Measurements from ENCODE around the gene RPF1.

Gene RPF1

DNA sequence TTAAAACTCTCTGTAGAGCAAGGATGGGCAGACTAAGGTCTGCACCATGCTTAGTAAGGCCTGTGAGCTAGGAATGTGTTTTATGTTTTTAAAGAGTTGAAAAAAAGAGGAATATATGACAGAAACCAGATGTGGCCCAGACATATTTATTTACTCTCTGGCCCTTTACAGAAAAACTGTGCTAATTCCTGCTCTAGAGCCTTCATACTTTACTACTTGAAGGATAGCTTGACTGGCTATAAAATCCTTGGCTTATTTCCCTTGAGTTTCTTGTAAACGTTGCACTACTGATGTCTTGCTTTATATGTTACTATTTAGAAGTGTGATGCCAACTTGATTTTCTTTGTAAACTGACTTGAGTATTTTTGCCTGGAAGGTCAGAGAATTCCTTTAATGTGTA, 61.7 kb downstream of the RPF1 start:
- H4K20me1 ChIP-seq (ENCODE audit: insufficient read depth, low read length), result no peaks in the 10 kb centered on the region
- no peaks in the 10 kb centered on the region for H3K79me2 ChIP-seq (ENCODE audit: low read length)
- H3K4me3 ChIP-seq (ENCODE audit: low read length), result no peak overlapping the region
- H3K36me3 ChIP-seq (replicated peaks; ENCODE audit: low read depth, low read length), result peaks cover 3% of the 10 kb centered on the region
- no peak overlapping the region for H3K27ac ChIP-seq (ENCODE audit: low read length)
- TF ChIP-seq EZH2phosphoT487 (IDR thresholded peaks at IDR 0.05; ENCODE audit: low read depth), result no peak
- TF ChIP-seq, protein P1, sequence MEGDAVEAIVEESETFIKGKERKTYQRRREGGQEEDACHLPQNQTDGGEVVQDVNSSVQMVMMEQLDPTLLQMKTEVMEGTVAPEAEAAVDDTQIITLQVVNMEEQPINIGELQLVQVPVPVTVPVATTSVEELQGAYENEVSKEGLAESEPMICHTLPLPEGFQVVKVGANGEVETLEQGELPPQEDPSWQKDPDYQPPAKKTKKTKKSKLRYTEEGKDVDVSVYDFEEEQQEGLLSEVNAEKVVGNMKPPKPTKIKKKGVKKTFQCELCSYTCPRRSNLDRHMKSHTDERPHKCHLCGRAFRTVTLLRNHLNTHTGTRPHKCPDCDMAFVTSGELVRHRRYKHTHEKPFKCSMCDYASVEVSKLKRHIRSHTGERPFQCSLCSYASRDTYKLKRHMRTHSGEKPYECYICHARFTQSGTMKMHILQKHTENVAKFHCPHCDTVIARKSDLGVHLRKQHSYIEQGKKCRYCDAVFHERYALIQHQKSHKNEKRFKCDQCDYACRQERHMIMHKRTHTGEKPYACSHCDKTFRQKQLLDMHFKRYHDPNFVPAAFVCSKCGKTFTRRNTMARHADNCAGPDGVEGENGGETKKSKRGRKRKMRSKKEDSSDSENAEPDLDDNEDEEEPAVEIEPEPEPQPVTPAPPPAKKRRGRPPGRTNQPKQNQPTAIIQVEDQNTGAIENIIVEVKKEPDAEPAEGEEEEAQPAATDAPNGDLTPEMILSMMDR (IDR thresholded peaks at IDR 0.05; ENCODE audit: low read depth, low read length), result no peak
- H3K27me3 ChIP-seq (ENCODE audit: low read depth, low read length), result no peaks in the 10 kb centered on the region
- peaks cover 7% of the 10 kb centered on the region; the same call in 1 of the 2 replicates for H3K4me1 ChIP-seq (ENCODE audit: low read length)
- H3K9me3 ChIP-seq (ENCODE audit: insufficient read depth, low read length), result no peaks in the 10 kb centered on the region
- no peak overlapping the region for H3K4me2 ChIP-seq (ENCODE audit: low read length)
- H2AFZ ChIP-seq (ENCODE audit: low read depth, low read length), result no peak overlapping the region
- H3K9ac ChIP-seq (ENCODE audit: low read length), result no peak overlapping the region

DNA sequence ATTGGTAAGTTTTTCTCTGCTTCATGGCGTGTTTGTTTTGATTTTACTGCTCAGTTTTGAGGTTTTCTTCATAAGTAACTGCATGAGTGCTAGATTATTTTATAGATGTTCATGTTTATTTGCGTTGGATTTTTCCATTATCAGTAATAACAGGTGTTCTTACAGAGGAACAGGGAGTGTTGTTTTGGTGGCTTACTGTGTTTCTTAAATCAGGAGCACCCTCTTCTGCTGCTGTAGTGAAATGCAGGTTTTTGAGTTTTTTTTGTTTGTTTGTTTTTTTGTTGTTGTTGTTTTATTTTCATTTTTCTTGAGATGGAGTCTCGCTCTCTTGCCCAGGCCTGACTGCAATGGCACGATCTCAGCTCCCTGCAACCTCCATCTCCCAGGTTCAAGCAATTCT, 62.6 kb downstream of the RPF1 start:
- TF ChIP-seq, protein P1 (IDR thresholded peaks at IDR 0.05; ENCODE audit: low read depth, low read length), result peak; percentile 11; the same call in 1 of the 2 replicates
- no peak for TF ChIP-seq EZH2phosphoT487 (IDR thresholded peaks at IDR 0.05; ENCODE audit: low read depth)
- Histone ChIP-seq H3K9ac (ENCODE audit: low read length) (no peak overlapping the region), H4K20me1 (ENCODE audit: insufficient read depth, low read length) (no peaks in the 10 kb centered on the region), H3K27ac (ENCODE audit: low read length) (no peak overlapping the region), H2AFZ (ENCODE audit: low read depth, low read length) (no peak overlapping the region), H3K4me2 (ENCODE audit: low read length) (no peak overlapping the region), H3K4me1 (ENCODE audit: low read length) (peaks cover 7% of the 10 kb centered on the region; the same call in 1 of the 2 replicates), H3K36me3 (replicated peaks; ENCODE audit: low read depth, low read length) (peaks cover 3% of the 10 kb centered on the region), H3K9me3 (ENCODE audit: insufficient read depth, low read length) (no peaks in the 10 kb centered on the region), H3K4me3 (ENCODE audit: low read length) (no peak overlapping the region), H3K27me3 (ENCODE audit: low read depth, low read length) (no peaks in the 10 kb centered on the region), H3K79me2 (ENCODE audit: low read length) (no peaks in the 10 kb centered on the region)

All from OCI-LY3 (cell line).